GM23338 (cell line): ENCODE results near the gene CDH4. TPM values are rescaled to one million over a fixed set of nuclear protein-coding genes. Genes with fewer than 3 reads are reported as not detected.

Experiments
- ATAC-seq: fragments of 200-7000 bp; cut with Tn5 transposase; 3 replicates; pipeline ENCODE4 v1.9.1; 2020
- DNase-seq: peaks from one replicate; pipeline ENCODE4 v3.0.0-alpha.2; 2015; ENCODE audit warnings: low spot score
- H2AFZ ChIP-seq: fragments of 200-600 bp; sonication (generic); 2 replicates; pipeline ENCODE4 v1.8.0; 2016; ENCODE audit warnings: antibody characterized with exemption, mild to moderate bottlenecking, moderate library complexity
- H3F3A ChIP-seq: fragments of 200-600 bp; sonication (generic); replicated peaks from 2 replicates; pipeline ENCODE4 v1.8.0; 2017; ENCODE audit warnings: antibody characterized with exemption, mixed run types, low read depth
- H3K27ac ChIP-seq: fragments of 200-600 bp; sonication (generic); 2 replicates; pipeline ENCODE4 v1.6.1; 2016; ENCODE audit warnings: low read depth
- H3K27me3 ChIP-seq: fragments of 200-600 bp; sonication (generic); 2 replicates; pipeline ENCODE4 v1.8.0; 2016; ENCODE audit warnings: mild to moderate bottlenecking, mixed run types, moderate library complexity; ENCODE audit not compliant: insufficient read depth
- H3K36me3 ChIP-seq: fragments of 200-600 bp; sonication (generic); 2 replicates; pipeline ENCODE4 v1.8.0; 2016; ENCODE audit warnings: mild to moderate bottlenecking; ENCODE audit not compliant: insufficient read depth
- H3K4me1 ChIP-seq: fragments of 200-600 bp; sonication (generic); 2 replicates; pipeline ENCODE4 v1.8.0; 2016; ENCODE audit warnings: mild to moderate bottlenecking, moderate library complexity; ENCODE audit not compliant: insufficient read depth
- H3K4me2 ChIP-seq: fragments of 200-600 bp; sonication (generic); 2 replicates; pipeline ENCODE4 v1.7.1; 2017; ENCODE audit warnings: mixed run types
- H3K4me3 ChIP-seq: fragments of 200-600 bp; sonication (generic); 2 replicates; pipeline ENCODE4 v1.6.1; 2016; ENCODE audit warnings: mixed run types
- H3K79me2 ChIP-seq: fragments of 200-600 bp; sonication (generic); replicated peaks from 2 replicates; pipeline ENCODE4 v1.8.0; 2017; ENCODE audit warnings: mild to moderate bottlenecking; ENCODE audit not compliant: insufficient read depth
- H3K9me2 ChIP-seq: fragments of 200-600 bp; sonication (generic); 2 replicates; pipeline ENCODE4 v1.8.0; 2017; ENCODE audit not compliant: insufficient read depth
- H4K20me1 ChIP-seq: fragments of 200-600 bp; sonication (generic); replicated peaks from 2 replicates; pipeline ENCODE4 v1.8.0; 2017; ENCODE audit warnings: mild to moderate bottlenecking; ENCODE audit not compliant: insufficient read depth
- H3K27ac Mint-ChIP-seq: 2 replicates; pipeline ENCODE4 v1.8.0; 2020; ENCODE audit warnings: inconsistent platforms, mild to moderate bottlenecking, moderate library complexity, mixed read lengths
- H3K27me3 Mint-ChIP-seq: 3 replicates; pipeline ENCODE4 v1.8.0; 2022; ENCODE audit warnings: low read depth, mild to moderate bottlenecking, moderate library complexity, mixed read lengths, inconsistent platforms; ENCODE audit not compliant: insufficient read depth, poor library complexity
- H3K36me3 Mint-ChIP-seq: 3 replicates; pipeline ENCODE4 v1.8.0; 2021; ENCODE audit warnings: low read depth, mild to moderate bottlenecking, inconsistent platforms, moderate library complexity, mixed read lengths
- H3K4me1 Mint-ChIP-seq: 3 replicates; pipeline ENCODE4 v1.8.0; 2020; ENCODE audit warnings: mild to moderate bottlenecking, inconsistent platforms, mixed read lengths
- H3K4me3 Mint-ChIP-seq: 3 replicates; pipeline ENCODE4 v1.8.0; 2021; ENCODE audit warnings: moderate library complexity, mild to moderate bottlenecking, inconsistent platforms, mixed read lengths
- H3K9me3 Mint-ChIP-seq: 3 replicates; pipeline ENCODE4 v1.8.0; 2020; ENCODE audit warnings: moderate library complexity, mild to moderate bottlenecking, inconsistent platforms, mixed read lengths
- CREB1 ChIP-seq: fragments of 250-450 bp; sonication (Bioruptor Pico); IDR thresholded peaks from 2 replicates; pipeline ENCODE4 v1.5.0; 2020; ENCODE audit warnings: low read depth, mild to moderate bottlenecking, moderate library complexity
- CTCF ChIP-seq, 2 experiments: fragments of 200-600 bp in 1 of 2; sonication (generic) in 1 of 2; conservative IDR thresholded peaks; 2 replicates each; pipeline versions ENCODE4 v1.5.1 to v1.6.1; 2016 to 2017; ENCODE audit warnings: antibody characterized with exemption in 2 of 2, low read depth in 2 of 2, mild to moderate bottlenecking in 2 of 2, moderate library complexity in 1 of 2
- ETS1 ChIP-seq: IDR thresholded peaks from 2 replicates; pipeline ENCODE4 v1.6.1; 2016; ENCODE audit warnings: antibody characterized with exemption
- EZH2 ChIP-seq: fragments of 200-600 bp; sonication (generic); IDR thresholded peaks from one replicate; pipeline ENCODE4 v1.8.0; 2017; ENCODE audit warnings: antibody characterized with exemption, mild to moderate bottlenecking, low read depth; ENCODE audit not compliant: unreplicated experiment
- EZH2phosphoT487 ChIP-seq: fragments of 200-600 bp; sonication (generic); IDR thresholded peaks from one replicate; pipeline ENCODE4 v1.8.1; 2018; ENCODE audit warnings: antibody characterized with exemption; ENCODE audit not compliant: unreplicated experiment
- JUNB ChIP-seq: IDR thresholded peaks from one replicate; pipeline ENCODE4 v1.6.1; 2016; ENCODE audit warnings: antibody characterized with exemption; ENCODE audit not compliant: unreplicated experiment
- NANOG ChIP-seq: IDR thresholded peaks from 2 replicates; pipeline ENCODE4 v1.6.1; 2016; ENCODE audit warnings: antibody characterized with exemption, borderline replicate concordance
- POLR2AphosphoS5 ChIP-seq: IDR thresholded peaks from 2 replicates; pipeline ENCODE4 v1.6.1; 2016; ENCODE audit warnings: antibody characterized with exemption, low read depth
- REST ChIP-seq: IDR thresholded peaks from one replicate; pipeline ENCODE4 v1.6.1; 2018; ENCODE audit warnings: antibody characterized with exemption; ENCODE audit not compliant: unreplicated experiment
- STAT1 ChIP-seq: IDR thresholded peaks from one replicate; pipeline ENCODE4 v1.6.1; 2016; ENCODE audit warnings: antibody characterized with exemption; ENCODE audit not compliant: unreplicated experiment
- ZNF114 ChIP-seq: fragments of 250-450 bp; sonication (Bioruptor Pico); IDR thresholded peaks from 2 replicates; pipeline ENCODE4 v1.5.0; 2020; ENCODE audit warnings: mild to moderate bottlenecking, moderate library complexity
- ZNF331 ChIP-seq: fragments of 250-450 bp; sonication (Bioruptor Pico); IDR thresholded peaks from 2 replicates; pipeline ENCODE4 v1.5.0; 2020; ENCODE audit warnings: low read depth, mild to moderate bottlenecking, moderate library complexity
- ZNF462 ChIP-seq: fragments of 250-450 bp; sonication (Bioruptor Pico); IDR thresholded peaks from 2 replicates; pipeline ENCODE4 v1.5.0; 2020; ENCODE audit warnings: mild to moderate bottlenecking, moderate library complexity
- polyA plus RNA-seq: library from polyadenylated mRNA; unstranded; fragments of >200 nt; fragmentation: Nextera tagmentation; extraction: Ambion mirVana; gene quantifications from 2 replicates; pipeline ENCODE4 v1.2.1, GENCODE V29; 2016
- total RNA-seq: library from RNA; depleted of rRNA; stranded (reverse); fragments of >200 nt; shearing (Covaris generic); gene quantifications from 2 replicates; pipeline ENCODE4 v1.2.3, GENCODE V29; 2014

Gene CDH4
- total and polyA plus RNA-seq, 2 experiments from 2014 or later: 1.2 to 4.2 TPM

- Histone ChIP-seq H3F3A (no peaks in the 10 kb centered on the region), H3K27me3 (no peaks in the 10 kb centered on the region), H3K4me1 (no peaks in the 10 kb centered on the region), H3K36me3 (no peaks in the 10 kb centered on the region), H3K9me2 (no peaks in the 10 kb centered on the region), H3K4me3 (no peak overlapping the region), H3K27ac (no peak overlapping the region), H4K20me1 (no peaks in the 10 kb centered on the region), H3K4me2 (no peak overlapping the region), H2AFZ (no peak overlapping the region), H3K79me2 (no peaks in the 10 kb centered on the region)
- H3K4me1 Mint-ChIP-seq: no peaks in the 10 kb centered on the region
- no peak overlapping the region for H3K27ac Mint-ChIP-seq
- no peak overlapping the region for H3K4me3 Mint-ChIP-seq
- DNase-seq (no peak), ATAC-seq (no peak)
- TF ChIP-seq ZNF331: no peak
- no peak for TF ChIP-seq ZNF462 (CRISPR knock-in tag)
- no peak for TF ChIP-seq ZNF114 (CRISPR knock-in tag)
- TF ChIP-seq CTCF (conservative IDR thresholded peaks at IDR 0.05; ENCODE audit: low read depth in 2 of 2): no peak
- no peak for TF ChIP-seq NANOG
- TF ChIP-seq REST: no peak
- no peak for TF ChIP-seq ETS1
- no peak for TF ChIP-seq CREB1 (CRISPR knock-in tag)
- no peak for TF ChIP-seq EZH2
- TF ChIP-seq POLR2AphosphoS5: no peak
- TF ChIP-seq EZH2phosphoT487: no peak
- no peak for TF ChIP-seq JUNB
- TF ChIP-seq STAT1: no peak
- 0 out of 3 replicates have a peak, but pooled peaks cover 7% of the 10 kb centered on the region for H3K36me3 Mint-ChIP-seq
- H3K27me3 Mint-ChIP-seq: peaks cover 7% of the 10 kb centered on the region
- H3K9me3 Mint-ChIP-seq: peaks cover 10% of the 10 kb centered on the region; the same call in 2 of the 3 replicates
Measured at GRCh38 chr20:61850457-61850856, 598.4 kb downstream of the CDH4 start.
